ENCODE data around the gene FXYD4.

Gene FXYD4

GRCh38 chr10:43361547-43362190, 9.8 kb upstream of the FXYD4 start:
- H3K27me3 ChIP-seq (replicated peaks; ENCODE audit: control insufficient read depth, insufficient read depth, low read length): no peaks in the 10 kb centered on the region
- H3K4me3 ChIP-seq (replicated peaks; ENCODE audit: low read depth, low read length): peak overlapping the region; percentile 78
- DNase-seq (ENCODE audit: extremely low read depth, insufficient read length): no peak
- no peak for TF ChIP-seq CTCF (IDR thresholded peaks at IDR 0.05; ENCODE audit: insufficient read depth, low read length, poor library complexity, severe bottlenecking)
- H3K36me3 ChIP-seq (ENCODE audit: control insufficient read depth, insufficient read depth, low read length): no peaks in the 10 kb centered on the region

- H3K27me3 ChIP-seq (replicated peaks; ENCODE audit: control insufficient read depth, insufficient read depth, low read length): no peaks in the 10 kb centered on the region
- peak overlapping the region; percentile 78 for H3K4me3 ChIP-seq (replicated peaks; ENCODE audit: low read depth, low read length)
- DNase-seq (ENCODE audit: extremely low read depth, insufficient read length): peak; percentile 94
- H3K36me3 ChIP-seq (ENCODE audit: control insufficient read depth, insufficient read depth, low read length): no peaks in the 10 kb centered on the region
- TF ChIP-seq CTCF (IDR thresholded peaks at IDR 0.05; ENCODE audit: insufficient read depth, low read length, poor library complexity, severe bottlenecking): peak; percentile 52
These were observed 9.1 kb upstream of the FXYD4 start for GRCh38 chr10:43362191-43362839.

GRCh38 chr10:43365001-43365400, 6.4 kb upstream of the FXYD4 start:
- no peak for DNase-seq (ENCODE audit: extremely low read depth, insufficient read length)
- H3K27me3 ChIP-seq (replicated peaks; ENCODE audit: control insufficient read depth, insufficient read depth, low read length): no peaks in the 10 kb centered on the region
- TF ChIP-seq CTCF (IDR thresholded peaks at IDR 0.05; ENCODE audit: insufficient read depth, low read length, poor library complexity, severe bottlenecking): no peak
- no peak overlapping the region for H3K4me3 ChIP-seq (replicated peaks; ENCODE audit: low read depth, low read length)
- no peaks in the 10 kb centered on the region for H3K36me3 ChIP-seq (ENCODE audit: control insufficient read depth, insufficient read depth, low read length)

- DNase-seq (ENCODE audit: extremely low read depth, insufficient read length): no peak
- no peak overlapping the region for H3K4me3 ChIP-seq (replicated peaks; ENCODE audit: low read depth, low read length)
- no peaks in the 10 kb centered on the region for H3K27me3 ChIP-seq (replicated peaks; ENCODE audit: control insufficient read depth, insufficient read depth, low read length)
- H3K36me3 ChIP-seq (ENCODE audit: control insufficient read depth, insufficient read depth, low read length): no peaks in the 10 kb centered on the region
- no peak for TF ChIP-seq CTCF (IDR thresholded peaks at IDR 0.05; ENCODE audit: insufficient read depth, low read length, poor library complexity, severe bottlenecking)
These were observed 1.5 kb upstream of the FXYD4 start for GRCh38 chr10:43369921-43370320.

GRCh38 chr10:43370671-43371215, 693 bp upstream of the FXYD4 start:
- H3K36me3 ChIP-seq (ENCODE audit: control insufficient read depth, insufficient read depth, low read length): no peaks in the 10 kb centered on the region
- no peak for DNase-seq (ENCODE audit: extremely low read depth, insufficient read length)
- H3K4me3 ChIP-seq (replicated peaks; ENCODE audit: low read depth, low read length): no peak overlapping the region
- no peaks in the 10 kb centered on the region for H3K27me3 ChIP-seq (replicated peaks; ENCODE audit: control insufficient read depth, insufficient read depth, low read length)
- TF ChIP-seq CTCF (IDR thresholded peaks at IDR 0.05; ENCODE audit: insufficient read depth, low read length, poor library complexity, severe bottlenecking): no peak

Data from GM06990 (cell line).